Measurements from ENCODE around the gene SERINC1.

GRCh38 chr6:122438975-122439374, 32.6 kb downstream of the SERINC1 start:
- TF ChIP-seq JUN (IDR thresholded peaks at IDR 0.05) (no peak), EP300 (IDR thresholded peaks at IDR 0.05) (no peak), SMC3 (IDR thresholded peaks at IDR 0.05) (no peak), POLR2A (IDR thresholded peaks at IDR 0.05; ENCODE audit: low read length) (no peak), CTCF (IDR thresholded peaks at IDR 0.05) (no peak), POLR2AphosphoS2 (conservative IDR thresholded peaks at IDR 0.05; ENCODE audit: low read length) (no peak), CHD2 (IDR thresholded peaks at IDR 0.05; ENCODE audit: low read length, partially characterized antibody) (no peak), CBX8 (IDR thresholded peaks at IDR 0.05) (no peak), HOXB5 (CRISPR knock-in tag; IDR thresholded peaks at IDR 0.05) (no peak), PHF8 (IDR thresholded peaks at IDR 0.05; ENCODE audit: borderline replicate concordance, low read depth) (no peak), USF2 (IDR thresholded peaks at IDR 0.05) (no peak), BHLHE40 (IDR thresholded peaks at IDR 0.05; ENCODE audit: low read depth, low read length) (no peak), TFCP2L1 (CRISPR knock-in tag; IDR thresholded peaks at IDR 0.05) (no peak), HMGXB4 (CRISPR knock-in tag; IDR thresholded peaks at IDR 0.05; ENCODE audit: borderline replicate concordance) (no peak)
